ENCODE measurements around the gene FAM149A.

DNA sequence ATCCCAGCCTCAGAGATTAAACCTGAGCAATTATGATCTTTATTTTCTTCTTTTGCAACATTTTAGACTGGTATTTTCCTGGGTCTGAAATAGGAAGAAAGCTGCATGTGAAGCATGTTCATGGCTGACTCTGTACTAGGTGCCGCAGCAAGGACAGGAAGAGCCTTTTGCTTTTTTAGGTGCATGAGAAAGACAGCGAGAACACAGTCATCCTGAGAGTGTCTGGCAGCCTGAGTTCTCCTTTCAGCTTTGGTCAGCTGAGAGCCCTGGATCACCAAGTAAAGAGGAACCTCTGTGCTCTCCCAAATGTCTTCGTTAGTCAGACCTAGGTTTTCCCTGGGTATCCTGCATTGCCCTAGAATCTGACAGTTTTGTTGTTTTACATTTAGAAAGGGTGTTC, 29.8 kb downstream of the FAM149A start:
- TF ChIP-seq, protein P1, sequence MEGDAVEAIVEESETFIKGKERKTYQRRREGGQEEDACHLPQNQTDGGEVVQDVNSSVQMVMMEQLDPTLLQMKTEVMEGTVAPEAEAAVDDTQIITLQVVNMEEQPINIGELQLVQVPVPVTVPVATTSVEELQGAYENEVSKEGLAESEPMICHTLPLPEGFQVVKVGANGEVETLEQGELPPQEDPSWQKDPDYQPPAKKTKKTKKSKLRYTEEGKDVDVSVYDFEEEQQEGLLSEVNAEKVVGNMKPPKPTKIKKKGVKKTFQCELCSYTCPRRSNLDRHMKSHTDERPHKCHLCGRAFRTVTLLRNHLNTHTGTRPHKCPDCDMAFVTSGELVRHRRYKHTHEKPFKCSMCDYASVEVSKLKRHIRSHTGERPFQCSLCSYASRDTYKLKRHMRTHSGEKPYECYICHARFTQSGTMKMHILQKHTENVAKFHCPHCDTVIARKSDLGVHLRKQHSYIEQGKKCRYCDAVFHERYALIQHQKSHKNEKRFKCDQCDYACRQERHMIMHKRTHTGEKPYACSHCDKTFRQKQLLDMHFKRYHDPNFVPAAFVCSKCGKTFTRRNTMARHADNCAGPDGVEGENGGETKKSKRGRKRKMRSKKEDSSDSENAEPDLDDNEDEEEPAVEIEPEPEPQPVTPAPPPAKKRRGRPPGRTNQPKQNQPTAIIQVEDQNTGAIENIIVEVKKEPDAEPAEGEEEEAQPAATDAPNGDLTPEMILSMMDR (IDR thresholded peaks at IDR 0.05 in 2 of 3, conservative IDR thresholded peaks at IDR 0.05 in 1 of 3; ENCODE audit: borderline replicate concordance in 1 of 3, insufficient read depth in 1 of 3, low read depth in 2 of 3, low read length in 2 of 3), result no peak
- TF ChIP-seq SP1 (IDR thresholded peaks at IDR 0.05; ENCODE audit: low read depth) (no peak), POLR2A (IDR thresholded peaks at IDR 0.05; ENCODE audit: borderline replicate concordance, extremely low read depth, insufficient read depth, insufficient read length) (no peak), EZH2 (IDR thresholded peaks at IDR 0.05) (no peak), SIN3A (IDR thresholded peaks at IDR 0.05; ENCODE audit: low read depth) (no peak), CEBPB (IDR thresholded peaks at IDR 0.05; ENCODE audit: low read depth) (no peak), REST (IDR thresholded peaks at IDR 0.05; ENCODE audit: low read depth) (no peak), EZH2phosphoT487 (IDR thresholded peaks at IDR 0.05; ENCODE audit: borderline replicate concordance) (no peak), YY1 (IDR thresholded peaks at IDR 0.05; ENCODE audit: extremely low read depth, insufficient replicate concordance, low read depth, low read length) (no peak), ZNF274 (IDR thresholded peaks at IDR 0.05; ENCODE audit: low read depth, low read length) (no peak)
- TF ChIP-seq, protein P2, sequence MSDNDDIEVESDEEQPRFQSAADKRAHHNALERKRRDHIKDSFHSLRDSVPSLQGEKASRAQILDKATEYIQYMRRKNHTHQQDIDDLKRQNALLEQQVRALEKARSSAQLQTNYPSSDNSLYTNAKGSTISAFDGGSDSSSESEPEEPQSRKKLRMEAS (IDR thresholded peaks at IDR 0.05), result no peak

All from HCT116 (cell line).